Testis (tissue), 3 donors: Measurements from ENCODE around the gene MIB2. TPM values are rescaled to one million over a fixed set of nuclear protein-coding genes. Genes with fewer than 3 reads are reported as not detected.

Source experiments
- DNase-seq: peaks from one replicate; pipeline ENCODE4 v3.0.0-alpha.2; 2019
- H3K27ac ChIP-seq, 2 donors: fragments of 200-600 bp; sonication (generic); one replicate each; pipeline ENCODE4 v1.5.1; 2019
- H3K27me3 ChIP-seq: fragments of 200-600 bp; sonication (generic); one replicate; pipeline ENCODE4 v1.5.1; 2019
- H3K36me3 ChIP-seq: fragments of 200-600 bp; sonication (generic); one replicate; pipeline ENCODE4 v1.5.1; 2017; ENCODE audit warnings: low read depth; ENCODE audit errors: missing control alignments
- H3K4me1 ChIP-seq: fragments of 200-600 bp; sonication (generic); one replicate; pipeline ENCODE4 v1.5.1; 2019
- H3K4me3 ChIP-seq, 2 donors: fragments of 200-600 bp; sonication (generic); one replicate each; pipeline ENCODE4 v1.5.1; 2017 to 2019
- H3K9me3 ChIP-seq: fragments of 200-600 bp; sonication (generic); one replicate; pipeline ENCODE4 v1.5.1; 2017
- POLR2A ChIP-seq: fragments of 450-650 bp; IDR thresholded peaks from one replicate; pipeline ENCODE4 v1.6.1; 2017; ENCODE audit warnings: antibody characterized with exemption, mild to moderate bottlenecking, moderate library complexity
- WGBS, 2 donors: methylation state at CpG; one replicate each; pipeline ENCODE4 v1.1.5; 2018; 5-methylcytosine and 5-hydroxymethylcytosine counted together
- intact Hi-C: fragments of 100-400 bp; cut with DNase I; formaldehyde crosslinking; loops from one replicate; pipeline ENCODE4 v1.15.1; 2023; ENCODE audit warnings: low total_unique reads
- polyA plus RNA-seq: library from polyadenylated mRNA; stranded (reverse); fragments of 350-450 nt; fragmentation: Illumina TruSeq; extraction: RNeasy Lipid Tissue Mini Kit (QIAGEN cat#74804); gene quantifications from one replicate; pipeline ENCODE4 v1.2.3, GENCODE V29; 2014; ENCODE audit warnings: low read depth, low replicate concordance; ENCODE audit not compliant: insufficient read depth
- total RNA-seq, 2 donors: library from RNA; depleted of rRNA; stranded (reverse); fragments of >200 nt; gene quantifications; one replicate each; pipeline ENCODE4 v1.2.3, GENCODE V29; 2016
- TF ChIP-seq, protein P1 (sequence below), 3 experiments: fragments of 450-650 bp in 2 of 3; fragments of 200-600 bp in 1 of 3; sonication (generic) in 1 of 3; IDR thresholded peaks; one replicate each; pipeline ENCODE4 v1.5.1; 2016 to 2019; ENCODE audit warnings: antibody characterized with exemption in 3 of 3, mild to moderate bottlenecking in 2 of 3, moderate library complexity in 1 of 3

MIB2 gene
- total and polyA plus RNA-seq, 3 donors from 2014 or later: 38.7 to 172 (median 154) TPM

DNA sequence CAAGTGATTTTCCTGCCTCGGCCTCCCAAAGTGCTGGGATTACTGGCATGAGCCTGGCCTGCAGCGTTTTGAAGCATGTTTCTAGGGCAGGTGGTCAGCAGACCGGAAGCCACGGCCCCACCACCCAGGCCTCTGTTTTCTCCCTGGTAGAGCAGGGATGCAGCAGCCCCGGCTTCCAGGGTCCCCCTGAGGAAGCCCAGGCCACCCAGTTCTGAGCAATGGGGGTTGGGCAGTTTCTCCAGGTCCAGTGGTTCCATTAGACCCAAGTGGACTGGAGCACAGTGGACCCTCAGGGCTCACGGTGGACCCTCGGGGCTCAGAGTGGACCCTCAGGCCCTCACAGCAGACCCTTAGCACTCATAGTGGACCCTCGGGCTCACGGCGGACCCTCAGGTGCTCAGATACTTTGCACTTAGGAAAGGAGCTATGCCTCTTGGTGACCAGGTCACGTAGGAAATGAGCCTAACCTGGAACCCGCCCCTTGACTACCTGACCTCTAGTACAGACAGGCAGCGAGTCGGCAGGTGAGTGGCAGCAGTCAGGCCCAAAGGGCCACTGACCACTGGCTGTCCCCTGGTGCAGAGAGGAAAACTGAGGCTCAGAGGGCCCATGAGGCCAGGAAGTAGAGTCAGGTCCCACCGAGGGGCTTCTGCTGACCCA, 10.8 kb upstream of the MIB2 start:
- Histone ChIP-seq H3K36me3 (no peaks in the 10 kb centered on the region), H3K27ac (no peak overlapping the region), H3K4me1 (peaks cover 10% of the 10 kb centered on the region), H3K9me3 (no peaks in the 10 kb centered on the region), H3K4me3 (no peak overlapping the region), H3K27me3 (no peaks in the 10 kb centered on the region)
- WGBS, 2 donors: 88% methylated on average over 8 to 15 of the region's 15 CpGs
- TF ChIP-seq POLR2A: no peak
- TF ChIP-seq, protein P1, sequence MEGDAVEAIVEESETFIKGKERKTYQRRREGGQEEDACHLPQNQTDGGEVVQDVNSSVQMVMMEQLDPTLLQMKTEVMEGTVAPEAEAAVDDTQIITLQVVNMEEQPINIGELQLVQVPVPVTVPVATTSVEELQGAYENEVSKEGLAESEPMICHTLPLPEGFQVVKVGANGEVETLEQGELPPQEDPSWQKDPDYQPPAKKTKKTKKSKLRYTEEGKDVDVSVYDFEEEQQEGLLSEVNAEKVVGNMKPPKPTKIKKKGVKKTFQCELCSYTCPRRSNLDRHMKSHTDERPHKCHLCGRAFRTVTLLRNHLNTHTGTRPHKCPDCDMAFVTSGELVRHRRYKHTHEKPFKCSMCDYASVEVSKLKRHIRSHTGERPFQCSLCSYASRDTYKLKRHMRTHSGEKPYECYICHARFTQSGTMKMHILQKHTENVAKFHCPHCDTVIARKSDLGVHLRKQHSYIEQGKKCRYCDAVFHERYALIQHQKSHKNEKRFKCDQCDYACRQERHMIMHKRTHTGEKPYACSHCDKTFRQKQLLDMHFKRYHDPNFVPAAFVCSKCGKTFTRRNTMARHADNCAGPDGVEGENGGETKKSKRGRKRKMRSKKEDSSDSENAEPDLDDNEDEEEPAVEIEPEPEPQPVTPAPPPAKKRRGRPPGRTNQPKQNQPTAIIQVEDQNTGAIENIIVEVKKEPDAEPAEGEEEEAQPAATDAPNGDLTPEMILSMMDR (IDR thresholded peaks at IDR 0.05): no peak
- no peak for DNase-seq
- intact Hi-C loops: no loop called here

DNA sequence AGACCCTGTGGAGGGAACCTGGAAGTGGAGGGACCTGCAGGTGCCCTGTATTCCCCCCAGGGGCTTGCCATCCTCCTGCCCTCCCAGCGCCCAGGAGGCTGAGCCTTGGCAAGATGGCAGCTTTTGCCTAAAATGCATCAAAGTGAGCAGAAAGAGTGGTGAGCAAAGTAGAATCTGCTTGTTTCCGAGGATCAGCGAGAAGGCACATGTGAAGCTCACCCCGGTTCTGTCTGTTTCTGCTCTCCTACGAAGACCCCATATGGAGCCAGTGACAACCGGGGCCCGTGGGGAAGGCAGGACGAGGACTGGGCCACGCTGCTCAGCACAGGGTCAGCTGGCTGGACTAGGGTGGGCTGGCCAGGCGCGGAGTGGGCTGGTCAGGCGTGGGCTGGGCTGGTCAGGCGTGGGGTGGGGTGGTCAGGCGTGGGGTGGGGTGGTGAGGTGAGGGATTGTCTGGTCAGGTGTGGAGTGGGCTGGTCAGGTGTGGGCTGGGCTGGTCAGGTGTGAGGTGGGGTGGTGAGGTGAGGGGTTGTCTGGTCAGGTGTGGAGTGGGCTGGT, 10.2 kb upstream of the MIB2 start:
- Histone ChIP-seq H3K36me3 (no peaks in the 10 kb centered on the region), H3K4me1 (peaks cover 10% of the 10 kb centered on the region), H3K9me3 (no peaks in the 10 kb centered on the region), H3K27me3 (no peaks in the 10 kb centered on the region), H3K4me3 (no peak overlapping the region), H3K27ac (no peak overlapping the region)
- no peak for TF ChIP-seq POLR2A
- TF ChIP-seq, protein P1 (IDR thresholded peaks at IDR 0.05): no peak
- intact Hi-C loops: no loop called here
- DNase-seq: no peak
- WGBS, 2 donors: 72 to 85% methylated on average over 10 to 14 of the region's 14 CpGs

DNA sequence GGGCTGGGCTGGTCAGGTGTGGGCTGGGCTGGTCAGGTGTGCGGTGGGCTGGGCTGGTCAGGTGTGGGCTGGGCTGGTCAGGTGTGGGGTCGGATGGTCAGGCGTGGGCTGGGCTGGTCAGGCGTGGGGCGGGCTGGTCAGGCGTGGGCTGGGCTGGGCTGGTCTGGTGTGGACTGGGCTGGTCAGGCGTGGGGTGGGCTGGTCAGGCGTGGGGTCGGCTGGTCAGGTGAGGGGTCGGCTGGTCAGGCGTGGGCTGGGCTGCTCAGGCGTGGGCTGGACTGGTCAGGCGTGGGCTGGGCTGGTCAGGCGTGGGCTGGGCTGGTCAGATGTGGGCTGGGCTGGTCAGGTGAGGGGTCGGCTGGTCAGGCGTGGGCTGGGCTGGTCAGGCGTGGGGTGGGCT, 9.6 kb upstream of the MIB2 start:
- H3K36me3 ChIP-seq: no peaks in the 10 kb centered on the region
- H3K9me3 ChIP-seq: no peaks in the 10 kb centered on the region
- no peak for TF ChIP-seq POLR2A
- TF ChIP-seq, protein P1 (IDR thresholded peaks at IDR 0.05): no peak
- no peak overlapping the region for H3K4me3 ChIP-seq
- H3K27ac ChIP-seq: no peak overlapping the region
- intact Hi-C loops: no loop called here
- peaks cover 9% of the 10 kb centered on the region for H3K4me1 ChIP-seq
- H3K27me3 ChIP-seq: no peaks in the 10 kb centered on the region
- no peak for DNase-seq
- 83 to 90% methylated on average over 4 to 17 of the region's 17 CpGs for WGBS, 2 donors

DNA sequence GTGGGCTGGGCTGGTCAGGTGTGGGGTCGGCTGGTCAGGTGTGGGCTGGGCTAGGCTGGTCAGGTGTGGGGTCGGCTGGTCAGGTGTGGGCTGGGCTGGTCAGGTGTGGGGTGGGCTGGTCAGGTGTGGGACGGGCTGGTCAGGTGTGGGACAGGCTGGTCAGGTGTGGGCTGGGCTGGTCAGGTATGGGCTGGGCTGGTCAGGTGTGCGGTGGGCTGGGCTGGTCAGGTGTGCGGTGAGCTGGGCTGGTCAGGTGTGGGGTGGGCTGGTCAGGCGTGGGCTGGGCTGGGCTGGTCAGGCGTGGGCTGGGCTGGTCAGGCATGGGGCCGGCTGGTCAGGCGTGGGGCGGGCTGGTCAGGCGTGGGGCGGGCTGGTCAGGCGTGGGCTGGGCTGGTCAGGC, 9.1 kb upstream of the MIB2 start:
- Histone ChIP-seq H3K4me1 (peaks cover 9% of the 10 kb centered on the region), H3K36me3 (no peaks in the 10 kb centered on the region), H3K27ac (no peak overlapping the region), H3K27me3 (no peaks in the 10 kb centered on the region), H3K9me3 (no peaks in the 10 kb centered on the region), H3K4me3 (no peak overlapping the region)
- TF ChIP-seq, protein P1 (IDR thresholded peaks at IDR 0.05): no peak
- TF ChIP-seq POLR2A: no peak
- DNase-seq: no peak
- WGBS, 2 donors: 87% methylated on average over 13 of the region's 13 CpGs; no CpG with 5 or more reads in 1 of the 2 donors
- intact Hi-C loops: no loop called here
